ENCODE measurements around the gene FAM181A.

FAM181A gene

DNA sequence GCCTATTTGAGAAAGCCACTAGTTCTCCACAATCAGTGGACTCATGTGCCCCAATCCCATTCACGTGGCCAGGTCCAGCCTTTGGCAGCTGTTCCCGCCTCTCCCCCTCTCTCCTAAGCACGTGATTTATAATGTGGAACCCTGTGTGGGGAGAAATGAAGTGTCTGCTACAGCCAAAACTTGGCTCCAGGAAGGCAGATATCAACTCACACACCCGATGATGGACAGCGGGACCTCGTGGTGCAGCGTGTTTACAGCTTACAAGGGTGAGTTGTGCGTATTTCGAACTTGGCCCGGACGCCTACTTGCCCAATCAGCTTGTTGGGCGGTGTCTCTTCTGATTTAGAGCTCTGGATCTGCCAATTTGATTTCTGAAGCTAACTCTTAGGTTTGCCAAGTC, 38.1 kb upstream of the FAM181A start:
- TF ChIP-seq, protein P1, sequence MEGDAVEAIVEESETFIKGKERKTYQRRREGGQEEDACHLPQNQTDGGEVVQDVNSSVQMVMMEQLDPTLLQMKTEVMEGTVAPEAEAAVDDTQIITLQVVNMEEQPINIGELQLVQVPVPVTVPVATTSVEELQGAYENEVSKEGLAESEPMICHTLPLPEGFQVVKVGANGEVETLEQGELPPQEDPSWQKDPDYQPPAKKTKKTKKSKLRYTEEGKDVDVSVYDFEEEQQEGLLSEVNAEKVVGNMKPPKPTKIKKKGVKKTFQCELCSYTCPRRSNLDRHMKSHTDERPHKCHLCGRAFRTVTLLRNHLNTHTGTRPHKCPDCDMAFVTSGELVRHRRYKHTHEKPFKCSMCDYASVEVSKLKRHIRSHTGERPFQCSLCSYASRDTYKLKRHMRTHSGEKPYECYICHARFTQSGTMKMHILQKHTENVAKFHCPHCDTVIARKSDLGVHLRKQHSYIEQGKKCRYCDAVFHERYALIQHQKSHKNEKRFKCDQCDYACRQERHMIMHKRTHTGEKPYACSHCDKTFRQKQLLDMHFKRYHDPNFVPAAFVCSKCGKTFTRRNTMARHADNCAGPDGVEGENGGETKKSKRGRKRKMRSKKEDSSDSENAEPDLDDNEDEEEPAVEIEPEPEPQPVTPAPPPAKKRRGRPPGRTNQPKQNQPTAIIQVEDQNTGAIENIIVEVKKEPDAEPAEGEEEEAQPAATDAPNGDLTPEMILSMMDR (IDR thresholded peaks at IDR 0.05; ENCODE audit: extremely low read depth, insufficient read depth, missing control alignments): no peak
- in situ Hi-C loops (cut with MboI; ENCODE audit: low pct_unique_long_range_greater_than_20kb, low sequenced_read_pairs, unreplicated experiment): no loop called here
- no peak for DNase-seq (ENCODE audit: low spot score)

DNA sequence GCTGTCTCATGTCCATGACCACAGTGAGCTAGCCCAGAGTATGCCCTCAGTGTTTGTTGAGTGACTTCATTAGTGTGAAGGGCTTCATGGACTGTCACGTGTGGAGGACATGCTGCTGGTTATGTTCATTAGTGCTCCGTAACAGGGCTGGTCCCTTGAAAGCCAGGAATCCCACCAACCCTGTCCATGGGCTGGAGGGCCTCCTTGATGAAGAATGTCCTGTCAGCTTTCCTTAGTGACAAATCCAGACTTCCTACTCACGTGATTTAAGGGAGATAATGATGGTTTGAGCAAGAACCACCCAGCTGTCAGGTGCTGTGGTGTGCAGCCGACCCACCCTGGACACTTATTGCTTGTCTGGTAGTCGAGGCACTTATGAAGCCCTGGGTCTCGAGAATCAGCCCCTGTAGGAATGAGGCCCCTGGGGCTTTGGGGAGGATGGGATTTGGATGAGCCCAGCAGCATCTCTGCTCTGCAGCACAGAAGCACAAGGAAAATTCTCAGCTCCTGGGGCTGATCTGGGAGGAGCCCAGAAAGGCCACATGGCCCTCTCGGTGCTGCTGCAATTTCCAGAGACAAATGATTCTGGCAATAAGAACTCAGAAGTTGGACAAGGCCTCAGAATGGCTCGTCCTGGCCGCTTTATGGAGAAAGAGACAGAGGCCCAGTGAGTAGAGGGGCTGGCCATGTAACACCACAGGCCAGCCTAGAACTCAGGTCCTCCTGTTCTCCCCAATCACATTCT, 37.2 kb upstream of the FAM181A start:
- DNase-seq (ENCODE audit: low spot score): no peak
- TF ChIP-seq, protein P1 (IDR thresholded peaks at IDR 0.05; ENCODE audit: extremely low read depth, insufficient read depth, missing control alignments): no peak
- in situ Hi-C loops (cut with MboI; ENCODE audit: low pct_unique_long_range_greater_than_20kb, low sequenced_read_pairs, unreplicated experiment): no loop called here

DNA sequence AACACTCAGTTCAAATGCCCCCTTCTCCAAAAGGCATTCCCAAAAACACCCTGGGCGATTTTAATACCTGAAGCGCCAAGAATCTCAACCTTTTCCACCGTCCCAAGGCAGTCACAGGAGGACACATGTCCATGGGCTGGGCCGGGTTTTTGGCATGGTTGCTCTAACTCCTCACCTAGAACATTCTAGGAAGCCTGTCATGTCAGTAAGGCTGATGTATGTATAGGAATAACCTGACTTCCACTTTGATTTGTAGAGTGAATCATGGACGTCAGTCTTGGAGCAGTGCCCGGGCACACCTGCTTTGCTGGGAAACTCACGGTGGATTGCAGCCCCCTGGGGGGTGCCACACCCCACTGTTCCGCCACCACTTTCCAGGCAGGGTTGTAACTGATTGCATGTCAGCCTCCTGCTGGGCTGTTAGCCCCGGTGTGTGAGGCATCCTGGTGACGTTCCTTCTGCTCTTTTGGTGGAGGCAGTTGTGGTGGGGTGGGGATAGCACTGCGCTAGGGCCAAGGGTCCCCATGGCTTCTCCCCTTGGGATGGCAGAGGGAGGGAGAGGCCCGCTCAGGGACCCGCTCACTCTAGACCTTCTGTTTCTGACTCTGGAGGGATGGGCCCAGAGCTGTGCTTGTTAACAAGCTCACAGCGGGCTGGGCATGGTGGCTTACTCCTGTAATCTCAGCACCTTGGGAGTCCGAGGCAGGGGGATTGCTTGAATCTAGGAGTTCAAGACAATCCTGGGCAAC, 35.2 kb upstream of the FAM181A start:
- in situ Hi-C loops (cut with MboI; ENCODE audit: low pct_unique_long_range_greater_than_20kb, low sequenced_read_pairs, unreplicated experiment): no loop called here
- no peak for DNase-seq (ENCODE audit: low spot score)
- TF ChIP-seq, protein P1 (IDR thresholded peaks at IDR 0.05; ENCODE audit: extremely low read depth, insufficient read depth, missing control alignments): no peak

DNA sequence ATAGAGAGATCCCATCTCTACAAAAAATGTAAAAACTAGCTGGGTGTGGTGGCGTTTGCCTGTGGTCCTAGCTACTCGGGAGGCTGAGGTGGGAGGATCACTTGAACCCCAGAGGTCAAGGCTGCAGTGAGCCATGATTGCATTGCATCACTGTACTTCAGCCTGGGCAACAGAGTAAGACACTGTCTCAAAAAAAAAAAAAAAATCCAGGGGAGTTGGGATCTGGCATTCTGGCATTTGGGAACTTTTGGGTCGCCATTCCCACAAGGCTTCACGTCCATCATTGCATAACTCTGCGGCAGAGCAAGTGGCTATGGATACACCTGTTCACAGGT, 34.7 kb upstream of the FAM181A start:
- no peak for DNase-seq (ENCODE audit: low spot score)
- TF ChIP-seq, protein P1 (IDR thresholded peaks at IDR 0.05; ENCODE audit: extremely low read depth, insufficient read depth, missing control alignments): no peak
- in situ Hi-C loops (cut with MboI; ENCODE audit: low pct_unique_long_range_greater_than_20kb, low sequenced_read_pairs, unreplicated experiment): no loop called here

DNA sequence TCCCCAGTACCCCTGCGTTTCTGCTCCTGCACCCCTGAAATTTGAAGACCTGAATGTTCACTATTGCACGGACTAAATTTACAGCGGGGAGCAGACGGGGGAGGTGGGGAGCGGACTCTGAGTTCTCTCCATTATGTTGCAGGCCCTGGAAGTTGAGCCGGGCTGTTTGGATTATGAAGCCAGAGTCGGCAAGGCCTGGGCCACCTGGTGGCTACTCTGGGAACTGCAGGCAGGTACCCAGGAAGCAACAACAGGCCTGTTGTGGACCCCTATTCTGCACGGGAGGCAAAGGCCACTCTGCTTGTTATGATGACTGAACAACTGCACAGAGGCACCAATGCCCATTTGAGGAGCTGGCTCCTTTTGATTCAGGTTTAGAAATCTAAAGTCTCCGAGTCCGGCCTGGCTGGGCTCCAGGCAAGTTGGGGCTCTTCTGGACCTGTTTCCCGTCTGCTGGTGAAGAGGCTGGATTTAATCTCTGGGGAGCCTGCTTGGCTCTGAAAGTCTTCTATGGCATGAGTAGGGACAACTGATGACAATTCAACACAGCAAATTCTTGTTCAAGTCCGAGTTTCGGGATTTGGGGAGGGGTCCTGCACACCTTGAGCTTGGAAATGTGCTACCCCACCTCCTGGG, 34.1 kb upstream of the FAM181A start:
- DNase-seq (ENCODE audit: low spot score): peak; percentile 71
- in situ Hi-C loops (cut with MboI; ENCODE audit: low pct_unique_long_range_greater_than_20kb, low sequenced_read_pairs, unreplicated experiment): no loop called here
- TF ChIP-seq, protein P1 (IDR thresholded peaks at IDR 0.05; ENCODE audit: extremely low read depth, insufficient read depth, missing control alignments): peak; percentile 92

GRCh38 chr14:93893661-93894261, 33.4 kb upstream of the FAM181A start:
- in situ Hi-C loops (cut with MboI; ENCODE audit: low pct_unique_long_range_greater_than_20kb, low sequenced_read_pairs, unreplicated experiment): no loop called here
- TF ChIP-seq, protein P1 (IDR thresholded peaks at IDR 0.05; ENCODE audit: extremely low read depth, insufficient read depth, missing control alignments): no peak
- DNase-seq (ENCODE audit: low spot score): no peak
